A673 (cell line): ENCODE data around the gene CHAT. TPM values are rescaled to one million over a fixed set of nuclear protein-coding genes. Genes with fewer than 3 reads are reported as not detected.

ENCODE experiments used
- BruUV-seq: library from RNA; stranded (reverse); fragments of 400-500 nt; replicated peaks from 2 replicates; lab custom pipeline; 2021; lab: Mats Ljungman, UMichigan
- CTCF ChIA-PET: fragments of 300-600 bp; sonication (Branson Sonifier 250); formaldehyde crosslinking; loops from one replicate; lab custom pipeline; 2022; ENCODE audit warnings: antibody characterized with exemption; lab: Charles Lee
- POLR2A ChIA-PET: fragments of 300-600 bp; sonication (Branson Sonifier 250); formaldehyde crosslinking; loops from one replicate; lab custom pipeline; 2022; ENCODE audit warnings: antibody characterized with exemption; ENCODE audit not compliant: low non-redundant PET; lab: Charles Lee
- DNase-seq: peaks from one replicate; pipeline ENCODE4 v3.0.0-alpha.2; 2015; ENCODE audit warnings: low spot score
- H3K27ac ChIP-seq: fragments of 200-600 bp; sonication (generic); 2 replicates; pipeline ENCODE4 v1.5.1; 2016; ENCODE audit warnings: mixed run types, low read depth, mild to moderate bottlenecking, mixed read lengths, antibody characterized with exemption, low read length; ENCODE audit not compliant: poor library complexity, severe bottlenecking
- H3K27me3 ChIP-seq: fragments of 200-600 bp; sonication (generic); replicated peaks from 2 replicates; pipeline ENCODE4 v1.6.1; 2017; ENCODE audit warnings: mixed run types, low read depth, mild to moderate bottlenecking, mixed read lengths, antibody characterized with exemption, low read length; ENCODE audit not compliant: insufficient read depth, poor library complexity
- H3K36me3 ChIP-seq: fragments of 200-600 bp; sonication (generic); 2 replicates; pipeline ENCODE4 v1.6.1; 2016; ENCODE audit warnings: mixed run types, mild to moderate bottlenecking, mixed read lengths, antibody characterized with exemption, low read length; ENCODE audit not compliant: insufficient read depth, poor library complexity, severe bottlenecking
- H3K4me1 ChIP-seq: fragments of 200-600 bp; sonication (generic); 2 replicates; pipeline ENCODE4 v1.6.1; 2017; ENCODE audit warnings: mixed run types, mild to moderate bottlenecking, mixed read lengths, antibody characterized with exemption, low read length; ENCODE audit not compliant: insufficient read depth, poor library complexity, severe bottlenecking
- H3K4me3 ChIP-seq: fragments of 200-600 bp; sonication (generic); 2 replicates; pipeline ENCODE4 v1.5.1; 2016; ENCODE audit warnings: low read depth, mixed run types, mild to moderate bottlenecking, mixed read lengths, low read length; ENCODE audit not compliant: poor library complexity, severe bottlenecking
- H3K9me3 ChIP-seq: fragments of 200-600 bp; sonication (generic); 2 replicates; pipeline ENCODE4 v1.6.1; 2016; ENCODE audit warnings: mixed run types, low read depth, mild to moderate bottlenecking, mixed read lengths, antibody characterized with exemption, low read length; ENCODE audit not compliant: poor library complexity, severe bottlenecking
- CTCF ChIP-seq: fragments of 300-800, 200-600 bp; sonication (generic); conservative IDR thresholded peaks from 2 replicates; pipeline ENCODE4 v1.5.1; 2017; ENCODE audit warnings: low read depth, mild to moderate bottlenecking, antibody characterized with exemption, low read length, moderate library complexity, mixed read lengths
- EZH2 ChIP-seq: fragments of 200-600 bp; sonication (generic); IDR thresholded peaks from 2 replicates; pipeline ENCODE4 v1.6.1; 2017; ENCODE audit warnings: borderline replicate concordance, low read depth, mild to moderate bottlenecking, mixed read lengths, antibody characterized with exemption, low read length; ENCODE audit not compliant: poor library complexity, severe bottlenecking
- intact Hi-C: fragments of 100-400 bp; cut with micrococcal nuclease; formaldehyde crosslinking; loops from one replicate; pipeline ENCODE4 v1.10.0; 2022; ENCODE audit not compliant: unreplicated experiment
- total RNA-seq: library from RNA; stranded (reverse); gene quantifications from 2 replicates; pipeline ENCODE4 v1.2.3, GENCODE V29; 2021

CHAT gene
- total RNA-seq, 1 experiment from 2014 or later: 0.56 TPM

GRCh38 chr10:49688920-49689319, 75.1 kb downstream of the CHAT start:
- H3K27me3 ChIP-seq: peaks cover 24% of the 10 kb centered on the region
- ChIA-PET CTCF (no interaction called here), POLR2A (no interaction called here)
- no peak overlapping the region for H3K27ac ChIP-seq
- no peak for DNase-seq
- H3K9me3 ChIP-seq: no peaks in the 10 kb centered on the region
- no peaks in the 10 kb centered on the region for H3K36me3 ChIP-seq
- BruUV-seq: no TSS peak
- H3K4me3 ChIP-seq: no peak overlapping the region
- intact Hi-C loops: no loop called here
- H3K4me1 ChIP-seq: no peaks in the 10 kb centered on the region
- TF ChIP-seq CTCF (no peak), EZH2 (no peak)

- H3K36me3 ChIP-seq: no peaks in the 10 kb centered on the region
- ChIA-PET CTCF (no interaction called here), POLR2A (no interaction called here)
- no peak for TF ChIP-seq EZH2
- TF ChIP-seq CTCF: no peak
- no peaks in the 10 kb centered on the region for H3K9me3 ChIP-seq
- H3K27ac ChIP-seq: no peak overlapping the region
- DNase-seq: no peak
- BruUV-seq: no TSS peak
- no peaks in the 10 kb centered on the region for H3K4me1 ChIP-seq
- H3K27me3 ChIP-seq: peaks cover 24% of the 10 kb centered on the region
- H3K4me3 ChIP-seq: no peak overlapping the region
- intact Hi-C loops: no loop called here
Observed at GRCh38 chr10:49689882-49690510, 76.2 kb downstream of the CHAT start.

GRCh38 chr10:49690698-49691356, 77.0 kb downstream of the CHAT start:
- no peak for DNase-seq
- no peak for TF ChIP-seq CTCF
- no peak for TF ChIP-seq EZH2
- no peak overlapping the region for H3K4me3 ChIP-seq
- no peak overlapping the region for H3K27ac ChIP-seq
- no peaks in the 10 kb centered on the region for H3K36me3 ChIP-seq
- POLR2A ChIA-PET: no interaction called here
- BruUV-seq: no TSS peak
- H3K4me1 ChIP-seq: no peaks in the 10 kb centered on the region
- H3K27me3 ChIP-seq: peaks cover 24% of the 10 kb centered on the region
- no peaks in the 10 kb centered on the region for H3K9me3 ChIP-seq
- CTCF ChIA-PET: no interaction called here
- intact Hi-C loops: no loop called here
